WTC11 (cell line): Measurements from ENCODE around the gene MED12L. TPM values are rescaled to one million over a fixed set of nuclear protein-coding genes. Genes with fewer than 3 reads are reported as not detected.

Experiments
- ATAC-seq: fragments of 200-7000 bp; cut with Tn5 transposase; 2 replicates; pipeline ENCODE4 v1.10.0; 2021; ENCODE audit warnings: mild to moderate bottlenecking, moderate library complexity
- CTCF ChIA-PET: fragments of 300-600 bp; sonication (Branson Sonifier 250); formaldehyde crosslinking; loops from one replicate; lab custom pipeline; 2021; ENCODE audit warnings: antibody characterized with exemption; lab: Charles Lee
- POLR2A ChIA-PET: fragments of 350-600 bp; sonication (Branson Sonifier 250); formaldehyde crosslinking; loops from one replicate; lab custom pipeline; 2021; ENCODE audit warnings: antibody characterized with exemption; lab: Charles Lee
- DNase-seq: peaks from one replicate; pipeline ENCODE4 v3.0.0; 2021; ENCODE audit warnings: low spot score
- H3K27ac Mint-ChIP-seq: 2 replicates; pipeline ENCODE4 v1.8.0; 2021; ENCODE audit warnings: mixed read lengths
- H3K27me3 Mint-ChIP-seq: 2 replicates; pipeline ENCODE4 v1.8.0; 2021; ENCODE audit warnings: low read depth, mild to moderate bottlenecking, moderate library complexity, mixed read lengths
- H3K36me3 Mint-ChIP-seq: 2 replicates; pipeline ENCODE4 v1.8.0; 2021; ENCODE audit warnings: mixed read lengths
- H3K4me1 Mint-ChIP-seq: 2 replicates; pipeline ENCODE4 v1.8.0; 2022; ENCODE audit warnings: mixed read lengths
- H3K4me3 Mint-ChIP-seq: 2 replicates; pipeline ENCODE4 v1.8.0; 2021; ENCODE audit warnings: mild to moderate bottlenecking, moderate library complexity, mixed read lengths
- H3K9me3 Mint-ChIP-seq: 2 replicates; pipeline ENCODE4 v1.8.0; 2021; ENCODE audit warnings: mixed read lengths
- AR ChIP-seq: fragments of 250-450 bp; sonication (Bioruptor Pico); IDR thresholded peaks from 2 replicates; pipeline ENCODE4 v1.9.0; 2021; ENCODE audit warnings: mild to moderate bottlenecking
- CDX4 ChIP-seq: fragments of 250-450 bp; sonication (Bioruptor Pico); IDR thresholded peaks from 2 replicates; pipeline ENCODE4 v1.9.0; 2021; ENCODE audit warnings: moderate library complexity, mild to moderate bottlenecking, inconsistent platforms, borderline replicate concordance
- ETV6 ChIP-seq: sonication (generic); formaldehyde crosslinking; IDR thresholded peaks from 2 replicates; pipeline ENCODE4 v1.8.1; 2022; ENCODE audit warnings: mild to moderate bottlenecking, missing genetic modification reagents
- HMGXB4 ChIP-seq: sonication (generic); formaldehyde crosslinking; IDR thresholded peaks from 2 replicates; pipeline ENCODE4 v1.8.1; 2023; ENCODE audit warnings: mild to moderate bottlenecking, moderate library complexity, missing genetic modification reagents
- IRF2 ChIP-seq: sonication (generic); formaldehyde crosslinking; IDR thresholded peaks from 2 replicates; pipeline ENCODE4 v1.8.0; 2022; ENCODE audit warnings: low read depth, missing genetic modification reagents, borderline replicate concordance
- JAZF1 ChIP-seq: fragments of 250-450 bp; sonication (Bioruptor Pico); IDR thresholded peaks from 2 replicates; pipeline ENCODE4 v1.9.0; 2021; ENCODE audit warnings: moderate library complexity, mild to moderate bottlenecking, inconsistent platforms
- NFYB ChIP-seq: sonication (generic); formaldehyde crosslinking; conservative IDR thresholded peaks from 2 replicates; pipeline ENCODE4 v1.8.0; 2022; ENCODE audit warnings: low read depth, missing genetic modification reagents
- NR1H2 ChIP-seq: sonication (generic); formaldehyde crosslinking; IDR thresholded peaks from 2 replicates; pipeline ENCODE4 v1.9.0; 2021; ENCODE audit warnings: mild to moderate bottlenecking, moderate library complexity, missing genetic modification reagents
- PREB ChIP-seq: sonication (generic); formaldehyde crosslinking; IDR thresholded peaks from 2 replicates; pipeline ENCODE4 v1.8.1; 2022; ENCODE audit warnings: mild to moderate bottlenecking, missing genetic modification reagents, moderate library complexity, borderline replicate concordance
- SMAD3 ChIP-seq: sonication (generic); formaldehyde crosslinking; IDR thresholded peaks from 2 replicates; pipeline ENCODE4 v1.8.0; 2022; ENCODE audit warnings: missing genetic modification reagents, mild to moderate bottlenecking, borderline replicate concordance
- TEAD4 ChIP-seq: sonication (generic); formaldehyde crosslinking; IDR thresholded peaks from 2 replicates; pipeline ENCODE4 v1.8.0; 2022; ENCODE audit warnings: mild to moderate bottlenecking, missing genetic modification reagents
- USF2 ChIP-seq: sonication (generic); formaldehyde crosslinking; IDR thresholded peaks from 2 replicates; pipeline ENCODE4 v1.8.1; 2023; ENCODE audit warnings: mild to moderate bottlenecking, missing genetic modification reagents, moderate library complexity
- ZBTB21 ChIP-seq: sonication (generic); formaldehyde crosslinking; IDR thresholded peaks from 2 replicates; pipeline ENCODE4 v1.8.1; 2023; ENCODE audit warnings: mild to moderate bottlenecking, missing genetic modification reagents, borderline replicate concordance
- ZBTB43 ChIP-seq: sonication (generic); formaldehyde crosslinking; IDR thresholded peaks from 2 replicates; pipeline ENCODE4 v1.8.1; 2023; ENCODE audit warnings: mild to moderate bottlenecking, missing genetic modification reagents
- ZNF232 ChIP-seq: sonication (generic); formaldehyde crosslinking; IDR thresholded peaks from 2 replicates; pipeline ENCODE4 v1.8.0; 2022; ENCODE audit warnings: mild to moderate bottlenecking, missing genetic modification reagents
- ZNF416 ChIP-seq: fragments of 250-450 bp; sonication (Bioruptor Pico); IDR thresholded peaks from 2 replicates; pipeline ENCODE4 v1.9.0; 2021; ENCODE audit warnings: mild to moderate bottlenecking, inconsistent platforms
- ZNF532 ChIP-seq: fragments of 250-450 bp; sonication (Bioruptor Pico); IDR thresholded peaks from 2 replicates; pipeline ENCODE4 v1.9.0; 2021; ENCODE audit warnings: mild to moderate bottlenecking, borderline replicate concordance
- ZSCAN18 ChIP-seq: fragments of 250-450 bp; sonication (Bioruptor Pico); IDR thresholded peaks from 2 replicates; pipeline ENCODE4 v2.1.2; 2022; ENCODE audit warnings: mild to moderate bottlenecking, moderate library complexity
- total RNA-seq: library from RNA; stranded (reverse); gene quantifications from 3 replicates; pipeline ENCODE4 v1.2.3, GENCODE V29; 2021

The MED12L gene
- total RNA-seq, 1 experiment from 2014 or later = 27.4 TPM

- Mint-ChIP-seq H3K36me3 (no peaks in the 10 kb centered on the region), H3K4me3 (no peak overlapping the region), H3K27me3 (no peaks in the 10 kb centered on the region), H3K27ac (peak overlapping the region; percentile 40; the same call in 1 of the 2 replicates), H3K4me1 (peaks cover 7% of the 10 kb centered on the region), H3K9me3 (no peaks in the 10 kb centered on the region)
- ATAC-seq (no peak), DNase-seq (no peak)
- TF ChIP-seq IRF2 (CRISPR knock-in tag) (no peak), ZNF232 (CRISPR knock-in tag) (no peak), TEAD4 (CRISPR knock-in tag) (no peak), ETV6 (CRISPR knock-in tag) (no peak), ZSCAN18 (no peak), ZNF532 (no peak), ZBTB21 (CRISPR knock-in tag) (no peak), SMAD3 (CRISPR knock-in tag) (no peak), NR1H2 (CRISPR knock-in tag) (no peak), AR (CRISPR knock-in tag) (no peak), NFYB (CRISPR knock-in tag) (no peak), JAZF1 (CRISPR knock-in tag) (no peak)
- CTCF ChIA-PET = no interaction called here
- POLR2A ChIA-PET = no interaction called here
These were observed 119.3 kb downstream of the MED12L start for GRCh38 chr3:151204530-151205402.

GRCh38 chr3:151205482-151205881 is 120.0 kb downstream of the MED12L start:
- TF ChIP-seq ETV6 (CRISPR knock-in tag) = no peak
- no peak for TF ChIP-seq ZNF232 (CRISPR knock-in tag)
- TF ChIP-seq USF2 (CRISPR knock-in tag) = no peak
- TF ChIP-seq ZNF416 (CRISPR knock-in tag) = no peak
- TF ChIP-seq HMGXB4 = no peak
- no peak for TF ChIP-seq CDX4 (CRISPR knock-in tag)
- TF ChIP-seq ZBTB43 (CRISPR knock-in tag) = no peak
- no peak for TF ChIP-seq PREB (CRISPR knock-in tag)
- no peaks in the 10 kb centered on the region for H3K27me3 Mint-ChIP-seq
- no peak for ATAC-seq
- H3K9me3 Mint-ChIP-seq = no peaks in the 10 kb centered on the region
- ChIA-PET CTCF (interaction anchor here (0.7 kb wide), 1 partner anchor 1625 kb away, joined by 3 read pairs; no protein-coding TSS in a partner anchor), POLR2A (no interaction called here)
- H3K4me3 Mint-ChIP-seq = no peak overlapping the region
- peaks cover 8% of the 10 kb centered on the region for H3K4me1 Mint-ChIP-seq
- H3K27ac Mint-ChIP-seq = peak overlapping the region; percentile 30; the same call in 1 of the 2 replicates
- no peaks in the 10 kb centered on the region for H3K36me3 Mint-ChIP-seq
- DNase-seq = no peak
